GM18507 (cell line): ENCODE results near the gene STIP1.
"Not testable (repeated sequence)": the region's sequence is repeated elsewhere in the genome, so short reads cannot be mapped to it uniquely, and the experiment has no call there.

Experiments used
- DNase-seq: peaks from one replicate; pipeline ENCODE4 v3.0.0; 2011; ENCODE audit warnings: low read depth; ENCODE audit not compliant: insufficient read length; ENCODE audit errors: extremely low spot score
- FAIRE-seq: peaks from 2 replicates; lab custom pipeline; 2011; peaks lifted over from hg19 to GRCh38; lab: Jason Lieb, UNC

The STIP1 gene

GRCh38 chr11:64156235-64157011, 29.5 kb upstream of the STIP1 start:
- FAIRE-seq (no peak), DNase-seq (no peak)

GRCh38 chr11:64157631-64158394, 28.2 kb upstream of the STIP1 start:
- DNase-seq (no peak), FAIRE-seq (no peak)

GRCh38 chr11:64161037-64161436, 24.9 kb upstream of the STIP1 start:
- DNase-seq (no peak), FAIRE-seq (no peak)

GRCh38 chr11:64162769-64163168, 23.2 kb upstream of the STIP1 start:
- DNase-seq, FAIRE-seq: not testable (repeated sequence)

- no peak for DNase-seq
- FAIRE-seq = no peak
These were observed 22.0 kb upstream of the STIP1 start for GRCh38 chr11:64163951-64164350.

GRCh38 chr11:64164392-64165312, 21.3 kb upstream of the STIP1 start:
- FAIRE-seq = no peak
- DNase-seq = no peak

GRCh38 chr11:64165481-64165841, 20.5 kb upstream of the STIP1 start:
- FAIRE-seq = no peak
- DNase-seq = no peak

- FAIRE-seq (no peak), DNase-seq (peak; percentile 74)
These were observed 19.9 kb upstream of the STIP1 start, which contains the start of gene MACROD1 for GRCh38 chr11:64165842-64166635. Gene MACROD1, minus strand, starts transcription at chr11:64166113. Its CDS starts 119 bp downstream, at chr11:64165994.

- FAIRE-seq = no peak
- no peak for DNase-seq
These were observed 15.6 kb upstream of the STIP1 start for GRCh38 chr11:64170419-64170818.

- FAIRE-seq (no peak), DNase-seq (no peak)
These were observed 12.2 kb upstream of the STIP1 start for GRCh38 chr11:64173616-64174355.

GRCh38 chr11:64176751-64177150, 9.2 kb upstream of the STIP1 start:
- DNase-seq = no peak
- FAIRE-seq = no peak

GRCh38 chr11:64178203-64178602, 7.8 kb upstream of the STIP1 start:
- no peak for FAIRE-seq

GRCh38 chr11:64178951-64179639, 6.9 kb upstream of the STIP1 start:
- no peak for FAIRE-seq
- no peak for DNase-seq

More at GRCh38 chr11:64178203-64178602, 7.8 kb upstream of the STIP1 start:
- no peak for DNase-seq

GRCh38 chr11:64180891-64181290, 5.1 kb upstream of the STIP1 start:
- FAIRE-seq (no peak), DNase-seq (no peak)

- FAIRE-seq (peak; percentile 67), DNase-seq (no peak)
These were observed 4.2 kb upstream of the STIP1 start for GRCh38 chr11:64181506-64182411.

GRCh38 chr11:64183890-64184289, 2.1 kb upstream of the STIP1 start:
- no peak for DNase-seq
- no peak for FAIRE-seq

- FAIRE-seq (no peak), DNase-seq (no peak)
These were observed 737 bp upstream of the STIP1 start for GRCh38 chr11:64185175-64185692.
